Activated CD4-positive, alpha-beta T cell treated with anti-CD3 and anti-CD28 coated beads, Interleukin-10, Interleukin-2, amounts not matched to agents 100 ng/mL and 50 ng/mL, durations not matched to agents 16 hours and 8 hours (primary cell): ENCODE data around the gene VSTM2B.

Experiments
- DNase-seq: peaks from one replicate; pipeline ENCODE4 v3.0.0-alpha.2; 2020

Gene VSTM2B

GRCh38 chr19:29571181-29571580 is 45.4 kb downstream of the VSTM2B start:
- no peak for DNase-seq

GRCh38 chr19:29573486-29573885 is 47.7 kb downstream of the VSTM2B start:
- no peak for DNase-seq

- no peak for DNase-seq
Measured at GRCh38 chr19:29574510-29574909, 48.7 kb downstream of the VSTM2B start.

- DNase-seq: no peak
Measured at GRCh38 chr19:29576046-29576606, 50.3 kb downstream of the VSTM2B start.

GRCh38 chr19:29576761-29577648 is 51.2 kb downstream of the VSTM2B start:
- DNase-seq: peak; percentile 61

- DNase-seq: no peak
Measured at GRCh38 chr19:29577649-29577963, 51.8 kb downstream of the VSTM2B start.

GRCh38 chr19:29578349-29578748 is 52.6 kb downstream of the VSTM2B start:
- no peak for DNase-seq

GRCh38 chr19:29579308-29579910 is 53.6 kb downstream of the VSTM2B start:
- DNase-seq: no peak

GRCh38 chr19:29581398-29581797 is 55.6 kb downstream of the VSTM2B start:
- no peak for DNase-seq

- peak; percentile 89 for DNase-seq
Measured at GRCh38 chr19:29583196-29583999, 57.6 kb downstream of the VSTM2B start.

- no peak for DNase-seq
Measured at GRCh38 chr19:29586401-29586800, 60.6 kb downstream of the VSTM2B start.

- DNase-seq: no peak
Measured at GRCh38 chr19:29587059-29587458, 61.3 kb downstream of the VSTM2B start.

- DNase-seq: peak; percentile 96
Measured at GRCh38 chr19:29587518-29587986, 61.8 kb downstream of the VSTM2B start.

GRCh38 chr19:29588095-29588494 is 62.3 kb downstream of the VSTM2B start:
- DNase-seq: no peak

GRCh38 chr19:29590278-29590677 is 64.5 kb downstream of the VSTM2B start:
- DNase-seq: no peak

GRCh38 chr19:29591670-29592069 is 65.9 kb downstream of the VSTM2B start:
- DNase-seq: no peak

GRCh38 chr19:29593869-29594268 is 68.1 kb downstream of the VSTM2B start:
- no peak for DNase-seq

GRCh38 chr19:29596080-29596727 is 70.4 kb downstream of the VSTM2B start:
- DNase-seq: no peak

GRCh38 chr19:29596885-29597525 is 71.2 kb downstream of the VSTM2B start:
- DNase-seq: no peak

- no peak for DNase-seq
Measured at GRCh38 chr19:29598036-29598435, 72.2 kb downstream of the VSTM2B start.

GRCh38 chr19:29598496-29598895 is 72.7 kb downstream of the VSTM2B start:
- DNase-seq: no peak

GRCh38 chr19:29603308-29603707 is 77.5 kb downstream of the VSTM2B start:
- DNase-seq: no peak
